ENCODE results near the gene FMN1.

The FMN1 gene

DNA sequence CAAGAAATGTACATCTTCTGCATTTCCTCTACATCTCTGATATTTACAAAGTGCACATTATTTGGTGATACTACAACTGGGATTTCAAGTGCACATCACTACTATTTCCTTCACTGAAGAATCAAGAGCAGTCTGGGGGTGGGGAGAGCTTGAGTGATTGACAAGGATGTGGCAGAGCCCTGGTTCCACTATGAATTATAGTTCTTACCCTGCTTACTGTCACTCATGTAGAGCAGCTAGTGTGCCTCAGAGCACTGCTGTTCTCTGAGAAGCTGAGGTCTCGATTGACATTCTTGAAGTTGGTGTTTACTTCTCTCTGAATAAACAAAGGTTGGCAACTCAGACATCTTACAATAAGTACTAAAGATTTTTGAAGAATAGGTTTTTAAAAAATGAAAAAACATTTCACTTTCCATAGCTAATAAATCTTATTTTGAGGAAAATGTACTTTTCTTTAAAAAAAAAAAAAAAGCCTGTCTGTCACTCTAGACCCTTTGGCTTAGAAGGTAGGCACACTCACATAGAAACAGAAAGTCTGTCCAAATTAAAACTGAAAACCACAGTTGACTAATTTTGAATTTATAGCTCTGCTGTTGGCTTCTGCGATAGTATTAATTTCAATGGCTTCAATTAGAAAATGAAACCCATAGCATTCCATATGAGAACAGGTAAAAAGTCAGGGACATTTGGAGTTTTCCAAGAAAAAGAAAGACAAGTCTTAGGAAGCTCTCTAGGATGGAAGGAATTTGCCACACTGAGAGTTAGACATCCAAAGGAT lies 471.2 kb downstream of the FMN1 start:
- DNase-seq (ENCODE audit: low read depth), result no peak

DNA sequence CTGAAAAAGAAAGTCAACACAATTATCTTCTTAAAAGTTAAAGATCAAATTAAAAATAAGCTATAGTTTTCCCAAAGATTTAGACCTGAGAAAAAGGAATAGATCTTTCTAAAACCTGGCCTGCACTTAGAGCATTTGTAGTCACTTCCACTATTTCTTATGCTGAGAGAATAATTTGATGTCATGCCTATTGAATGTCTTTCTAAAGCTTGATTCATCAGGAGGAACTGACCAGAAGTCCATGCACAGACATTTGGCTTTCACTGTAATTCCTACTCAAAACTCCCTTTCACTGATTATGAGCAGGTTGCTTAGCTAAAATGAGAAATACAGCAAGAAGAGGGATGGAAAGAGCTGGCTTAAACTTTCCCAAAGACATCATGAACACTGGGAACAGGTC lies 472.4 kb downstream of the FMN1 start:
- no peak for DNase-seq (ENCODE audit: low read depth)

DNA sequence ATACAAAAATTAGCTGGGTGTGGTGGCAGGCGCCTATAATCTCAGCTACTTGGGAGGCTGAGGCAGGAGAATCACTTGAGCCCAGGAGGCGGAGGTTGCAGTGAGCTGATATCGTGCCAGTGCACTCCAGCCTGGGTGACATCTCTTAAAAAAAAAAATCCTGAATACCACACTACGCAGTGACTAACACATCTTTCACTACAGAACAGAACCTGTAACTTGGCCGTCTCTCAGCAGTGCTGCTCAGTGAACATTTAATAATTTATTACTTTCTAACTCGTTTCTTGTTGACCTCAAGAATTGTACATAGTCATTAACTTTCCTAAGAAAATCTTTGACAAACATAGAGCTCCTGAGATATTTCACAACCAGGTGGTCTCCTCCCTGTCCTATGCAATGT lies 472.9 kb downstream of the FMN1 start:
- DNase-seq (ENCODE audit: low read depth), result no peak

DNA sequence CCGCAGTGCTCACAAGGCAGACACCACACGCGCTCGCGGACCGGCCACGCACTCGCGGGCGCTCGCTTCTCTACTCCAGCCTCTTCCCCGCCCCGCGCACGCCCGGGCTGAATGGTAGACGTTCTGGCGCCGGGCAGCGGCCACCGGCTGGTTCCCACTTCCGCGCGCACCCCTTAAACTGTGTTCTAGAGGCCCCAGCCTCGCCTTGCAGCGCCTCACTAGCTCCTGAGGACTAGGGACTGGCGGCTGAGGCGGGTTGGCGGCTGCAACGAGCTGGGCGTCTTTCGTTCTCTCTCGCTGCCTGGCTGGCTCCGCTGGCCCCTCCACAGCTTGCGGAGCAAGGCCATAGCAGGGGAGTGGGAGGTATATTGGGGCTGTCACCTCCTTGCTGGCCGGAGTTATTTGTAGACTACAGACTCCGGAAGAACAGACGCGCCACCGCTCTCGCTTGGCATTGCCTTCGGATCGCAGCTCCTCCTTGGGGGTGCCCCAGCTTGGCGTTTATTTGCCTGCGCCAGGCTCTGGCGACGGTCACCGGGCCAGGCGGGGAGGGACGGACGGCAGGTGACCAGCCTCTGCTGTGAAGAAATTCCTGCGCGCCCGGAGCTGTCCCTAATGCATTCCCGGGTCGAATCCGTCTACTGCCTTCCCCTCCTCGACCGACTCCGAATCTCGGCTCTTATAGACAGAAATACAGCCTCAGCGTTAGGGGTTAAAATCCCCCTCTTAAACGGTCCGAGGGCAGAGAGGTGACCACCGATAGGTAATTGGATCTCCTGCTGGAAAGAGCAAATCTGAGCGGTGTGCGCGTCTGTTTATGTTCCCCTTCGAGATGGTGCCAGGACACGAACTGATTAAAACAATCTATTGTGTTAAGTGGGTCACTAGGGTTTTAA lies 475.4 kb downstream of the FMN1 start:
- no peak for DNase-seq (ENCODE audit: low read depth)

DNA sequence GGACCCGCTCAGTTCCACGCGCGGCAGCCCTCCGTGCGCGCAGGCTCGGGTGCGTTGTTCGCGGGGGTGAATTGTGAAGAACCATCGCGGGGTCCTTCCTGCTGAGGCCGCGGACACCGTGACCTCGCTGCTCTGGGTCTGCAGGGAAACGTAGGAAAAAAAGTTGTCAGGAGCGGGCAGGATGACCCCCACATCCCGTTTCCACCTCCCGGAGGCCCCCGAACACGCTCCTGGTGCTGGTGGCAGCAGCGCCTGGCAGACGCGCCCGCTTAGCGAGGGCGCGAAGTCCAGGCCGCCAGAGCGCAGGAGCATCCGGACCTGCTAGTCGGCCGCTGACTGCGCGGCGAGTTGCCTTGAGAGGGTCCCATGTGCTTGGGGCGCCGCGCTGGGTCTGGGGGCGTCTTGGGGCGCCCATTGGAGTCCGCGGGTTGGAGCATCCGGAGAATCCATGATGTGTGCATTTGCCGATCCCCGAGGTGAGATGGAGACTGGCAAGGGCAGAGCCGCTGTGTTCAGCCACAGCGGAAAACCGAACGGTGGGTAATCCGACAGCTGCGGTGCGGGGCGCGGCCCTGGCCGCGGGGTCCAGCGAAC lies 476.2 kb downstream of the FMN1 start:
- no peak for DNase-seq (ENCODE audit: low read depth)

DNA sequence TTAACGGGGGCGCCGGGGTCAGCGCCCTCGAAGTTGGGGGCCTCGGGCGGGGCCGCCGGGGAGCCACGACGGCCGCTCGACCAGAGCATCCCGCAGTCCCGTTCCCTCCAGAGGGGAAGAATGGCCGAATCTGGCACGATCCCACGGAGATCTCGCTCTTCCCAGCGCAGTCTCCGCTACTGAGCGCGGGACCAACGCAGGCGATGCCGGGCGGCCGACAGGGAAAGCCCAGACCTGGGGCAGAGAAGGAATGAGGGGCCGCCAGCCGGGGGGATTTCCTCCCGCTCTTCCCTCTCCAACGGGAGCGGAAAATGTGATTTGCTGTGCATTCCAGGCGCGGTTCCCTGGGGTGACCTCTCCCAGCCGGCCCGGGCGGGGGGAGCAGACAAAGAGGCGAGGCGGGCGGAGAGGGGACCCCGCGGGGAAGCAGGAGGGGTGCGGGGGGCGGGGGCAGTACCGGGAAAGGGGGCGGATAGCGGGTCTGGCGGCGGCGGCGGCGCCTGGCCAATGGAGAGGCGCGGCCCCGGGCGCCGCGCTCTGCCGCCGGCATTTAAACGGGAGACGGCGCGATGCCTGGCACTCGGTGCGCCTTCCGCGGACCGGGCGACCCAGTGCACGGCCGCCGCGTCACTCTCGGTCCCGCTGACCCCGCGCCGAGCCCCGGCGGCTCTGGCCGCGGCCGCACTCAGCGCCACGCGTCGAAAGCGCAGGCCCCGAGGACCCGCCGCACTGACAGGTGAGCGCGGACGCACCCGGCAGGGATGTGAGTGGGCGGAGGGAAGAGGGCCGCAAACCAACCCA lies 476.9 kb downstream of the FMN1 start, which contains the start of gene GREM1:
GREM1 (plus strand) TSS at position 579 of the 801 bp plus-strand sequence. CDS start 12,687 bp downstream, outside the sequence.
- no peak for DNase-seq (ENCODE audit: low read depth)

DNA sequence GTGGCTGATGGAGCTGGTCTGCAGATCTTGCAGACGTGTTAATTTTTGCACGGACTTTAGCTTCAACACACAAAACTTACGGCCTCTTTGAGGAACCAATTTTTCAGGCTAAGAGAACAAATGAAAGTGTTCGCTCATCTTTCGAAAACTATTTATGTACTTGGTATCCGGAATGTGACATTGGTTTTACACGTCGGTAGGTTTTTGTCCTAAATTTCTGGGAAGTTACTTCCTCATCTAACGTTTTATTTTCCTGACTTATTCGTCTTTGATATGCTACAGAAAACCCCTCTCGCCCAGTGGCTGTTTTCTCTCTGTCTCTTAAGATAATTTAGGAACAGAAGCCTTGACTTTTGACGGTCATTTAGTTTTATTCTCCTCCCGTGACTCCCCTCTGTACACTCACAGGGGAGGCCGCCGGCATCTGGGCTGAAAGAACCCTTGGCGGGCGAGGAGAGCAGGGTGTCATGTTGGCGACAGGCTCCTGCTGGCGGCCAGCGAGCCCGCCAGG lies 477.5 kb downstream of the FMN1 start:
- DNase-seq (ENCODE audit: low read depth), result no peak

DNA sequence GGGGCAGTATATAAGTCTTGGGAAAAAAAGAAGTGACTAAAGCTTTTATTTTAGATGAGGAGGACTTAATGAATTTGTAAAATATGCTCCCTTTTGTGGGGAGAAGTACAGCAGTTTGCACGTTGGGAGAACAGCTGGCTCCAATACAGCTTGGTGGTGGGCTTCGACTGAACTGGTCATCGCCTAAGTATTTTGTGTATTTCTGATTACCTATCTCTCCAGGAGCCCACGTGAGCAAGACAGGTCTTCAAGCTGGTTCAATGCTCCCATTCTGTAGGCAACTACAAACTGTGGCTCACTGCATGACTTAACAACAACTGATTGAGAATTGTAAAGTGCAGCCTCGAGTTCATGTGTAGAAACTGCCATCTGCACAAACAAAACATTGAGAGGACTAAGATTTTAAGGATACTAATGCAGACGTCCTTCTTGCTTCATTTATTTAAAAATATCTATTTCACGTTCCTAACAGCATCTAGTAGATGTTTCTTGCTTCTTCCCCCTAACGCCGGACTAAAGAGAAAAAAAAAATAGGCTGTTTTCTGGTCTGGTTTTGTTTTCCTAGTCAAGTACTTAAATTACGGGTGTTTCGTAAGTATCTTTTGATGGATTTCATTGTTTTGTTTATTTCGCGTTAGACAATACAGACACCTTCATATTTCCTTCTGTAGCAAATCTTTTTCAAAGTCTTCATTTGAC lies 478.1 kb downstream of the FMN1 start:
- DNase-seq (ENCODE audit: low read depth), result no peak
